HG02938 (cell line): Measurements from ENCODE around the gene RETN.
"Not testable (repeated sequence)": the region's sequence is repeated elsewhere in the genome, so short reads cannot be mapped to it uniquely, and the experiment has no call there.

Source experiments
- ATAC-seq: cut with Tn5 transposase; IDR thresholded peaks from one replicate; pipeline ENCODE4 v1.9.1; 2021; ENCODE audit warnings: mild to moderate bottlenecking, moderate library complexity; ENCODE audit not compliant: unreplicated experiment

Gene RETN

GRCh38 chr19:7637374-7638256, 31.2 kb upstream of the RETN start:
- ATAC-seq, result peak; percentile 6

- no peak for ATAC-seq
Measured at GRCh38 chr19:7638802-7639465, 29.9 kb upstream of the RETN start.

- ATAC-seq, result no peak
Measured at GRCh38 chr19:7639863-7640348, 28.9 kb upstream of the RETN start.

- no peak for ATAC-seq
Measured at GRCh38 chr19:7640803-7641202, 28.0 kb upstream of the RETN start.

GRCh38 chr19:7641290-7642276, 27.3 kb upstream of the RETN start:
- no peak for ATAC-seq

- no peak for ATAC-seq
Measured at GRCh38 chr19:7642295-7643030, 26.4 kb upstream of the RETN start.

- ATAC-seq, result no peak
Measured at GRCh38 chr19:7643031-7643415, 25.8 kb upstream of the RETN start.

GRCh38 chr19:7643629-7644549, 25.0 kb upstream of the RETN start:
- ATAC-seq, result not testable (repeated sequence)

GRCh38 chr19:7644550-7644877, 24.3 kb upstream of the RETN start:
- ATAC-seq, result no peak

- no peak for ATAC-seq
Measured at GRCh38 chr19:7645163-7645562, 23.7 kb upstream of the RETN start.

GRCh38 chr19:7645656-7646425, 23.0 kb upstream of the RETN start:
- no peak for ATAC-seq

GRCh38 chr19:7646426-7646700, 22.5 kb upstream of the RETN start:
- ATAC-seq, result no peak

GRCh38 chr19:7647156-7647555, 21.7 kb upstream of the RETN start:
- ATAC-seq, result no peak

- ATAC-seq, result no peak
Measured at GRCh38 chr19:7648265-7649014, 20.4 kb upstream of the RETN start.

- ATAC-seq, result no peak
Measured at GRCh38 chr19:7650148-7650547, 18.7 kb upstream of the RETN start.

- no peak for ATAC-seq
Measured at GRCh38 chr19:7652061-7652641, 16.7 kb upstream of the RETN start.

GRCh38 chr19:7654401-7654800, 14.4 kb upstream of the RETN start:
- no peak for ATAC-seq

- ATAC-seq, result no peak
Measured at GRCh38 chr19:7655581-7655980, 13.3 kb upstream of the RETN start.
